Hematopoietic multipotent progenitor cell treated with erythropoietin and hydrocortisone succinate and interleukin-3 and kit ligand, for 17 days (in vitro differentiated cells): ENCODE results near the gene MCOLN2.

Experiments used
- DNase-seq: peaks from one replicate; pipeline ENCODE4 v3.0.0-alpha.2; 2015; ENCODE audit warnings: low spot score

The MCOLN2 gene

DNA sequence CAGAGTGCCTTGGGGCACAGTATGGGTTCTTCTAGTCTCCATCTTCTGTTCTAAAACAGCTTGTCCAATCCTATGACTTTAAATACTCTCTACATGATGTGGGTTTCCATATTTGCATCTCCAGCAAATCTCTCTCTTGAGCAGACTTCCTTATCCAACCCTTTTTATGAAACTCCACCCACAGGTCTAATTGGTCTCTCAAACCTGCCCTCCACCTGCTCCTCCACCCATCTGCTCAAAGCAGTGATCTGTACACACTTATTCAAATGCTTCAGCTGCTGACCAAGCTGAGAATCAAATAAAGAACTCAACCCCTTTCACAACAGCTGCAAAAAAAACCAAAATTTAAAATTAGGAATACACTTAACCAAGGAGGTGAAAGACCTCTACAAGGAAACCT lies 11.5 kb downstream of the MCOLN2 start:
- no peak for DNase-seq

- no peak for DNase-seq
Measured at GRCh38 chr1:84982395-84982794, 14.5 kb downstream of the MCOLN2 start.

DNA sequence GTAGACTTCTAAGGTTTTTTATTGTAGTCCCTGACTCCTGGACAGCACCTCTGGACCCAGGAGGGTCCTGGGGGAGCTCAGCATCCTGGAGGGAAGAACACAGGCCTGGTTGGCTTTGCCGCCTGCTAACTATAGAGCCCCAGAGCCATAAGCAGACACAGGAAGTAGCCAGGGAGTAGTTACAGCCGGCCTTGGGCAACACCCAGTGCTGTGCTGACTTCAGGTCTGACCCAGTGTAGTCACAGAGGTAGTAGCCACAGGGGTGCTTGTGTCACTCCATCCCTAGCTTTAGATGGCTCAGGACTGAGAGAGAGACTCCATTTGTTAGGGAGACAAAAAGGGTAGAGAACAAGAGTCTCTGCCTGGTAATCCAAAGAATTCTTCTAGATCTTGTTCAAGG lies 21.9 kb downstream of the MCOLN2 start:
- no peak for DNase-seq

- DNase-seq = no peak
Measured at GRCh38 chr1:84973498-84974334, 23.2 kb downstream of the MCOLN2 start.

DNA sequence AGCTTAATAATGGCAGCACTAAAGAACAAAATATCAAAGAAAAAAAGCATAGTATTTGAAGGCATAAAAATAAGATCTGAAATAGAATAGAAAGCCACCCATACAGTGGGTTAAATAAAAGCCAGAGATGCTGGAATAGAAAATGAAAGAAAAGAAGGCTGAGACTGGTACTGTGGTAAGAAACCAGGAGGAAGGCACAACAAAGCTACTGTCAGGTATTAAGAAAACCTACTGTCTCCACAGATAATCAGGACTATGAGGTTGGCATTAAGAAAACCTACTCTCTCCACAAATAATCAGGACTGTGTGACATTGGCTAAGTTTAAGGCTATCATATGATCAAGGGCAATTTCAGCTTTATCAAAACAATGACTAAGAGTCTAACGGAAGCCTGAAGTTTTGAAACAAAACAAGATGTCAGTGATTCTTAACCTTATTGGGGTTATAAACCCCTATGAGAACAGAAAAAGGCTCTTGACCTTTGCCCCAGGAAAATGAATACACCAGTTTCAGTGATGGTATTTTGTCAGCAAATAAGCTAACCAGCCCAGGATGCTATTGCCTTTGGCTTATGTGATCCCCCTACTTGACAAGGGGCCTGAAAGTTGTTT lies 24.4 kb downstream of the MCOLN2 start:
- no peak for DNase-seq

- DNase-seq = no peak
Measured at GRCh38 chr1:84971957-84972356, 25.0 kb downstream of the MCOLN2 start.

GRCh38 chr1:84969489-84970250 lies 27.2 kb downstream of the MCOLN2 start:
- DNase-seq = no peak

GRCh38 chr1:84968865-84969264 lies 28.0 kb downstream of the MCOLN2 start:
- no peak for DNase-seq

DNA sequence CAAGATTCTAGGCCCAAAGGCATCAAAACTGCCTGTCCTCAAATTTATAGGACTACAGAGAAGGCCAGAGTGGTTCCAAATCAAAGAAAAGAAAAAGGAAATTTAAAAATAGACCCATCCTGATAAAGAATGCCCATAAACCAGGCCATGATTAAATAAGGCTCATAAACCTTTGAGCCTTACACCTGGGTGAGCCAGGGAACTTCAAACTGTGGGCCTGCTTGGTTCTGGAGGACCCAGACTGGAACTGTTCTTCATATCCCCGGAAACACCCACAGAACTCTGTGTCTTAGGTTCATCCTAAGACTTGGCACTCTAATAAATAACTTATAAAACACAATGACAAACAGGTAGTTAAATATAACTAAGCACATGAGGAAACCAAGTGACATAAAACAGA lies 28.8 kb downstream of the MCOLN2 start:
- no peak for DNase-seq

GRCh38 chr1:84967666-84968065 lies 29.2 kb downstream of the MCOLN2 start:
- no peak for DNase-seq

DNA sequence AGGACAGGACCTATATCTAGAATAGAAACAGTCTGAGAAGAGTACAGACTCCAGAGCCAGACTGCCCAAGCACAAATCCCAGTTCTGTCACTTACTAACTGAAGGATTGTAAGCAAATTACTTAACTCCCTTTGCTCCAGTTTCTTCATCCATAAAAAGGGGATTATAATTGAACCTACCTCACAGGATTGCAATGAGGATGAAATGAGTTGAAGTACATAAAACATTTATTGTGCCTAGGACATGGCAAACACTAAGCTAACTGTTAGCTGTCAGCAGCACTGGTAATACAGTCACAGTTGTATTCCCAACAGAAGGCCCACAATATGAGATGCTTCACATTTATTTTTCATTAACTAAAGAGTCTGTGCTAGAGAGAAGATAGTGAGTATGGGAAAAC lies 33.9 kb downstream of the MCOLN2 start:
- DNase-seq = no peak

- no peak for DNase-seq
Measured at GRCh38 chr1:84961316-84961715, 35.6 kb downstream of the MCOLN2 start.

- DNase-seq = no peak
Measured at GRCh38 chr1:84960371-84960770, 36.5 kb downstream of the MCOLN2 start.

GRCh38 chr1:84959294-84959693 lies 37.6 kb downstream of the MCOLN2 start:
- no peak for DNase-seq

DNA sequence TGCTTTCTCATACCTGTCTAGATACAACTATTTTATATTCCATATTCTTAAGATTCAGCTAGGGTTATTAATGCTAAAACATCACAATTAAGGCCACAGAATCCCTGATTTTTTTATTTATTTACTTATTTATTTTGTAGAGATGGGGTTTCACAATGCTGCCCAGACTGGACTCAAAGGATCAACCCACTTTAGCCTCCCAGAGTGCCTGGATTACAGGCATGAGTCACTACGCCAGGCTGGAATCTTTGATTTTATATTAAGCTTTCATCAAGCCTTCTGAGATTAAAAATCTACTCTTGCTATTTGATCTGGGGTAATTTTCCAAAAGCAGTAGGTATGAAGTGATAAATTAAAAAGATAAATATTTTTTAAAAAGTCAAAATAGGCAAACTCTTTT lies 38.9 kb downstream of the MCOLN2 start:
- DNase-seq = no peak

- DNase-seq = no peak
Measured at GRCh38 chr1:84956655-84957054, 40.3 kb downstream of the MCOLN2 start.

DNA sequence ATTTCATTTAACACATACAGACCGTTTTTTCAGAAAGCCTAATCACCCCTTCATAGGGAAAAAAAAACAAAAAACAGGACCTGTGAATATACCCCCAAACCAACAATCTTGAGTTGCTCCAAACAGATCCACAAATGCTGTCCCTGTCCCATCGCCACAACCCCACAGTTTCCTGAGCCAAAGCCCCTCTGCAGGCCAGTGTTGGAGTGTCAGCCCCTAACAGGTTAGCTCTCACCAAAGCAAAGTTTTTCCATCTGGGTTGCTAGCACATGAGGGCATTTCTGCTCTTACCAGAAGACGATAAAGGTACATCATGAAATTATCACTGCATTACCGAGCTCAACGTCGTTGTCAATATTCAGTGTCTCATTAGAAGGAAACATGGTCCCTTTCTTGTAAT lies 40.8 kb downstream of the MCOLN2 start:
- DNase-seq = no peak

GRCh38 chr1:84949664-84950063 lies 47.2 kb downstream of the MCOLN2 start:
- DNase-seq = no peak

- DNase-seq = no peak
Measured at GRCh38 chr1:84947536-84948410, 49.1 kb downstream of the MCOLN2 start.

GRCh38 chr1:84946631-84947030 lies 50.3 kb downstream of the MCOLN2 start:
- DNase-seq = peak; percentile 19

GRCh38 chr1:84944767-84945486 lies 52.0 kb downstream of the MCOLN2 start:
- DNase-seq = peak; percentile 90
